GM23338 (cell line): Measurements from ENCODE around the gene KIAA0232. TPM values are rescaled to one million over a fixed set of nuclear protein-coding genes. Genes with fewer than 3 reads are reported as not detected.

Experiments used
- ATAC-seq: fragments of 200-7000 bp; cut with Tn5 transposase; 3 replicates; pipeline ENCODE4 v1.9.1; 2020
- DNase-seq: peaks from one replicate; pipeline ENCODE4 v3.0.0-alpha.2; 2015; ENCODE audit warnings: low spot score
- H2AFZ ChIP-seq: fragments of 200-600 bp; sonication (generic); 2 replicates; pipeline ENCODE4 v1.8.0; 2016; ENCODE audit warnings: antibody characterized with exemption, mild to moderate bottlenecking, moderate library complexity
- H3F3A ChIP-seq: fragments of 200-600 bp; sonication (generic); replicated peaks from 2 replicates; pipeline ENCODE4 v1.8.0; 2017; ENCODE audit warnings: antibody characterized with exemption, mixed run types, low read depth
- H3K27ac ChIP-seq: fragments of 200-600 bp; sonication (generic); 2 replicates; pipeline ENCODE4 v1.6.1; 2016; ENCODE audit warnings: low read depth
- H3K27me3 ChIP-seq: fragments of 200-600 bp; sonication (generic); 2 replicates; pipeline ENCODE4 v1.8.0; 2016; ENCODE audit warnings: mild to moderate bottlenecking, mixed run types, moderate library complexity; ENCODE audit not compliant: insufficient read depth
- H3K36me3 ChIP-seq: fragments of 200-600 bp; sonication (generic); 2 replicates; pipeline ENCODE4 v1.8.0; 2016; ENCODE audit warnings: mild to moderate bottlenecking; ENCODE audit not compliant: insufficient read depth
- H3K4me1 ChIP-seq: fragments of 200-600 bp; sonication (generic); 2 replicates; pipeline ENCODE4 v1.8.0; 2016; ENCODE audit warnings: mild to moderate bottlenecking, moderate library complexity; ENCODE audit not compliant: insufficient read depth
- H3K4me2 ChIP-seq: fragments of 200-600 bp; sonication (generic); 2 replicates; pipeline ENCODE4 v1.7.1; 2017; ENCODE audit warnings: mixed run types
- H3K4me3 ChIP-seq: fragments of 200-600 bp; sonication (generic); 2 replicates; pipeline ENCODE4 v1.6.1; 2016; ENCODE audit warnings: mixed run types
- H3K79me2 ChIP-seq: fragments of 200-600 bp; sonication (generic); replicated peaks from 2 replicates; pipeline ENCODE4 v1.8.0; 2017; ENCODE audit warnings: mild to moderate bottlenecking; ENCODE audit not compliant: insufficient read depth
- H3K9me2 ChIP-seq: fragments of 200-600 bp; sonication (generic); 2 replicates; pipeline ENCODE4 v1.8.0; 2017; ENCODE audit not compliant: insufficient read depth
- H4K20me1 ChIP-seq: fragments of 200-600 bp; sonication (generic); replicated peaks from 2 replicates; pipeline ENCODE4 v1.8.0; 2017; ENCODE audit warnings: mild to moderate bottlenecking; ENCODE audit not compliant: insufficient read depth
- H3K27ac Mint-ChIP-seq: 2 replicates; pipeline ENCODE4 v1.8.0; 2020; ENCODE audit warnings: inconsistent platforms, mild to moderate bottlenecking, moderate library complexity, mixed read lengths
- H3K27me3 Mint-ChIP-seq: 3 replicates; pipeline ENCODE4 v1.8.0; 2022; ENCODE audit warnings: low read depth, mild to moderate bottlenecking, moderate library complexity, mixed read lengths, inconsistent platforms; ENCODE audit not compliant: insufficient read depth, poor library complexity
- H3K36me3 Mint-ChIP-seq: 3 replicates; pipeline ENCODE4 v1.8.0; 2021; ENCODE audit warnings: low read depth, mild to moderate bottlenecking, inconsistent platforms, moderate library complexity, mixed read lengths
- H3K4me1 Mint-ChIP-seq: 3 replicates; pipeline ENCODE4 v1.8.0; 2020; ENCODE audit warnings: mild to moderate bottlenecking, inconsistent platforms, mixed read lengths
- H3K4me3 Mint-ChIP-seq: 3 replicates; pipeline ENCODE4 v1.8.0; 2021; ENCODE audit warnings: moderate library complexity, mild to moderate bottlenecking, inconsistent platforms, mixed read lengths
- H3K9me3 Mint-ChIP-seq: 3 replicates; pipeline ENCODE4 v1.8.0; 2020; ENCODE audit warnings: moderate library complexity, mild to moderate bottlenecking, inconsistent platforms, mixed read lengths
- CREB1 ChIP-seq: fragments of 250-450 bp; sonication (Bioruptor Pico); IDR thresholded peaks from 2 replicates; pipeline ENCODE4 v1.5.0; 2020; ENCODE audit warnings: low read depth, mild to moderate bottlenecking, moderate library complexity
- EZH2 ChIP-seq: fragments of 200-600 bp; sonication (generic); IDR thresholded peaks from one replicate; pipeline ENCODE4 v1.8.0; 2017; ENCODE audit warnings: antibody characterized with exemption, mild to moderate bottlenecking, low read depth; ENCODE audit not compliant: unreplicated experiment
- EZH2phosphoT487 ChIP-seq: fragments of 200-600 bp; sonication (generic); IDR thresholded peaks from one replicate; pipeline ENCODE4 v1.8.1; 2018; ENCODE audit warnings: antibody characterized with exemption; ENCODE audit not compliant: unreplicated experiment
- JUNB ChIP-seq: IDR thresholded peaks from one replicate; pipeline ENCODE4 v1.6.1; 2016; ENCODE audit warnings: antibody characterized with exemption; ENCODE audit not compliant: unreplicated experiment
- NANOG ChIP-seq: IDR thresholded peaks from 2 replicates; pipeline ENCODE4 v1.6.1; 2016; ENCODE audit warnings: antibody characterized with exemption, borderline replicate concordance
- POLR2AphosphoS5 ChIP-seq: IDR thresholded peaks from 2 replicates; pipeline ENCODE4 v1.6.1; 2016; ENCODE audit warnings: antibody characterized with exemption, low read depth
- STAT1 ChIP-seq: IDR thresholded peaks from one replicate; pipeline ENCODE4 v1.6.1; 2016; ENCODE audit warnings: antibody characterized with exemption; ENCODE audit not compliant: unreplicated experiment
- ZNF114 ChIP-seq: fragments of 250-450 bp; sonication (Bioruptor Pico); IDR thresholded peaks from 2 replicates; pipeline ENCODE4 v1.5.0; 2020; ENCODE audit warnings: mild to moderate bottlenecking, moderate library complexity
- ZNF331 ChIP-seq: fragments of 250-450 bp; sonication (Bioruptor Pico); IDR thresholded peaks from 2 replicates; pipeline ENCODE4 v1.5.0; 2020; ENCODE audit warnings: low read depth, mild to moderate bottlenecking, moderate library complexity
- polyA plus RNA-seq: library from polyadenylated mRNA; unstranded; fragments of >200 nt; fragmentation: Nextera tagmentation; extraction: Ambion mirVana; gene quantifications from 2 replicates; pipeline ENCODE4 v1.2.1, GENCODE V29; 2016
- total RNA-seq: library from RNA; depleted of rRNA; stranded (reverse); fragments of >200 nt; shearing (Covaris generic); gene quantifications from 2 replicates; pipeline ENCODE4 v1.2.3, GENCODE V29; 2014
- TF ChIP-seq, protein P1 (sequence below): fragments of 250-450 bp; sonication (Bioruptor Pico); IDR thresholded peaks from 2 replicates; pipeline ENCODE4 v1.5.0; 2020; ENCODE audit warnings: mild to moderate bottlenecking, moderate library complexity
- TF ChIP-seq, protein P2 (sequence below), 2 experiments: fragments of 200-600 bp in 1 of 2; sonication (generic) in 1 of 2; conservative IDR thresholded peaks; 2 replicates each; pipeline versions ENCODE4 v1.5.1 to v1.6.1; 2016 to 2017; ENCODE audit warnings: antibody characterized with exemption in 2 of 2, low read depth in 2 of 2, mild to moderate bottlenecking in 2 of 2, moderate library complexity in 1 of 2
- TF ChIP-seq, protein P3 (sequence below): IDR thresholded peaks from one replicate; pipeline ENCODE4 v1.6.1; 2018; ENCODE audit warnings: antibody characterized with exemption; ENCODE audit not compliant: unreplicated experiment
- TF ChIP-seq, protein P4 (sequence below): IDR thresholded peaks from 2 replicates; pipeline ENCODE4 v1.6.1; 2016; ENCODE audit warnings: antibody characterized with exemption

Gene KIAA0232
- total and polyA plus RNA-seq, 2 experiments from 2014 or later: 14.3 to 34.9 TPM

DNA sequence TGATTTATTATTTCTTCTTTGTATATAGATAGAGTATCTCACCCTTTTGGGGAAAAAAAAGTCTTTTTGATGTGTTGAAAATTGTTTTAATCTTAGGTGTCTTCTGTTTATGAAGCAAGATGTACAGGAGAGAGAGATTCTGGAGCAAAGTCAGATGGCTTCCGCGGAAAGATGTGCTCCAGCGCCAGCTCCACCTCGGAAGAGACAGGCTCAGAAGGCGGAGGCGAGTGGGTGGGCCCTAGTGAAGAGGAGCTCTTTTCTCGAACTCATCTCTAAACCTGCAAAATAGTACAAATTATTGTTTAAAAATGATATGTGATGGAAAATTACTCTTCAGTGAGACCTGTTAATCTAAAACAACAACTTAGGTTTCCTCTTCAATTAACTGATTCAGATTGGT, 98.2 kb downstream of the KIAA0232 start:
- Mint-ChIP-seq H3K27me3 (peaks cover 8% of the 10 kb centered on the region), H3K36me3 (peaks cover 56% of the 10 kb centered on the region), H3K27ac (no peak overlapping the region), H3K9me3 (no peaks in the 10 kb centered on the region), H3K4me1 (peaks cover 9% of the 10 kb centered on the region), H3K4me3 (no peak overlapping the region)
- no peak for ATAC-seq
- DNase-seq: no peak
- Histone ChIP-seq H4K20me1 (no peaks in the 10 kb centered on the region), H3K4me1 (peaks cover 6% of the 10 kb centered on the region), H3K9me2 (no peaks in the 10 kb centered on the region), H2AFZ (no peak overlapping the region), H3K4me2 (no peak overlapping the region), H3K36me3 (peaks cover 7% of the 10 kb centered on the region; the same call in 1 of the 2 replicates), H3K79me2 (no peaks in the 10 kb centered on the region), H3K4me3 (no peak overlapping the region), H3F3A (no peaks in the 10 kb centered on the region), H3K27me3 (no peaks in the 10 kb centered on the region), H3K27ac (no peak overlapping the region)
- no peak for TF ChIP-seq NANOG
- no peak for TF ChIP-seq POLR2AphosphoS5
- TF ChIP-seq, protein P1, sequence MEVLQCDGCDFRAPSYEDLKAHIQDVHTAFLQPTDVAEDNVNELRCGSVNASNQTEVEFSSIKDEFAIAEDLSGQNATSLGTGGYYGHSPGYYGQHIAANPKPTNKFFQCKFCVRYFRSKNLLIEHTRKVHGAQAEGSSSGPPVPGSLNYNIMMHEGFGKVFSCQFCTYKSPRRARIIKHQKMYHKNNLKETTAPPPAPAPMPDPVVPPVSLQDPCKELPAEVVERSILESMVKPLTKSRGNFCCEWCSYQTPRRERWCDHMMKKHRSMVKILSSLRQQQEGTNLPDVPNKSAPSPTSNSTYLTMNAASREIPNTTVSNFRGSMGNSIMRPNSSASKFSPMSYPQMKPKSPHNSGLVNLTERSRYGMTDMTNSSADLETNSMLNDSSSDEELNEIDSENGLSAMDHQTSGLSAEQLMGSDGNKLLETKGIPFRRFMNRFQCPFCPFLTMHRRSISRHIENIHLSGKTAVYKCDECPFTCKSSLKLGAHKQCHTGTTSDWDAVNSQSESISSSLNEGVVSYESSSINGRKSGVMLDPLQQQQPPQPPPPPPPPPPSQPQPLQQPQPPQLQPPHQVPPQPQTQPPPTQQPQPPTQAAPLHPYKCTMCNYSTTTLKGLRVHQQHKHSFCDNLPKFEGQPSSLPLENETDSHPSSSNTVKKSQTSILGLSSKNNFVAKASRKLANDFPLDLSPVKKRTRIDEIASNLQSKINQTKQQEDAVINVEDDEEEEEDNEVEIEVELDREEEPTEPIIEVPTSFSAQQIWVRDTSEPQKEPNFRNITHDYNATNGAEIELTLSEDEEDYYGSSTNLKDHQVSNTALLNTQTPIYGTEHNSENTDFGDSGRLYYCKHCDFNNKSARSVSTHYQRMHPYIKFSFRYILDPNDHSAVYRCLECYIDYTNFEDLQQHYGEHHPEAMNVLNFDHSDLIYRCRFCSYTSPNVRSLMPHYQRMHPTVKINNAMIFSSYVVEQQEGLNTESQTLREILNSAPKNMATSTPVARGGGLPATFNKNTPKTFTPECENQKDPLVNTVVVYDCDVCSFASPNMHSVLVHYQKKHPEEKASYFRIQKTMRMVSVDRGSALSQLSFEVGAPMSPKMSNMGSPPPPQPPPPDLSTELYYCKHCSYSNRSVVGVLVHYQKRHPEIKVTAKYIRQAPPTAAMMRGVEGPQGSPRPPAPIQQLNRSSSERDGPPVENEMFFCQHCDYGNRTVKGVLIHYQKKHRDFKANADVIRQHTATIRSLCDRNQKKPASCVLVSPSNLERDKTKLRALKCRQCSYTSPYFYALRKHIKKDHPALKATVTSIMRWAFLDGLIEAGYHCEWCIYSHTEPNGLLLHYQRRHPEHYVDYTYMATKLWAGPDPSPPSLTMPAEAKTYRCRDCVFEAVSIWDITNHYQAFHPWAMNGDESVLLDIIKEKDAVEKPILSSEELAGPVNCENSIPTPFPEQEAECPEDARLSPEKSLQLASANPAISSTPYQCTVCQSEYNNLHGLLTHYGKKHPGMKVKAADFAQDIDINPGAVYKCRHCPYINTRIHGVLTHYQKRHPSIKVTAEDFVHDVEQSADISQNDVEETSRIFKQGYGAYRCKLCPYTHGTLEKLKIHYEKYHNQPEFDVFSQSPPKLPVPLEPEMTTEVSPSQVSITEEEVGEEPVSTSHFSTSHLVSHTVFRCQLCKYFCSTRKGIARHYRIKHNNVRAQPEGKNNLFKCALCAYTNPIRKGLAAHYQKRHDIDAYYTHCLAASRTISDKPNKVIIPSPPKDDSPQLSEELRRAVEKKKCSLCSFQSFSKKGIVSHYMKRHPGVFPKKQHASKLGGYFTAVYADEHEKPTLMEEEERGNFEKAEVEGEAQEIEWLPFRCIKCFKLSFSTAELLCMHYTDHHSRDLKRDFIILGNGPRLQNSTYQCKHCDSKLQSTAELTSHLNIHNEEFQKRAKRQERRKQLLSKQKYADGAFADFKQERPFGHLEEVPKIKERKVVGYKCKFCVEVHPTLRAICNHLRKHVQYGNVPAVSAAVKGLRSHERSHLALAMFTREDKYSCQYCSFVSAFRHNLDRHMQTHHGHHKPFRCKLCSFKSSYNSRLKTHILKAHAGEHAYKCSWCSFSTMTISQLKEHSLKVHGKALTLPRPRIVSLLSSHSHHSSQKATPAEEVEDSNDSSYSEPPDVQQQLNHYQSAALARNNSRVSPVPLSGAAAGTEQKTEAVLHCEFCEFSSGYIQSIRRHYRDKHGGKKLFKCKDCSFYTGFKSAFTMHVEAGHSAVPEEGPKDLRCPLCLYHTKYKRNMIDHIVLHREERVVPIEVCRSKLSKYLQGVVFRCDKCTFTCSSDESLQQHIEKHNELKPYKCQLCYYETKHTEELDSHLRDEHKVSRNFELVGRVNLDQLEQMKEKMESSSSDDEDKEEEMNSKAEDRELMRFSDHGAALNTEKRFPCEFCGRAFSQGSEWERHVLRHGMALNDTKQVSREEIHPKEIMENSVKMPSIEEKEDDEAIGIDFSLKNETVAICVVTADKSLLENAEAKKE (CRISPR knock-in tag): no peak
- no peak for TF ChIP-seq ZNF331
- no peak for TF ChIP-seq EZH2
- TF ChIP-seq, protein P2, sequence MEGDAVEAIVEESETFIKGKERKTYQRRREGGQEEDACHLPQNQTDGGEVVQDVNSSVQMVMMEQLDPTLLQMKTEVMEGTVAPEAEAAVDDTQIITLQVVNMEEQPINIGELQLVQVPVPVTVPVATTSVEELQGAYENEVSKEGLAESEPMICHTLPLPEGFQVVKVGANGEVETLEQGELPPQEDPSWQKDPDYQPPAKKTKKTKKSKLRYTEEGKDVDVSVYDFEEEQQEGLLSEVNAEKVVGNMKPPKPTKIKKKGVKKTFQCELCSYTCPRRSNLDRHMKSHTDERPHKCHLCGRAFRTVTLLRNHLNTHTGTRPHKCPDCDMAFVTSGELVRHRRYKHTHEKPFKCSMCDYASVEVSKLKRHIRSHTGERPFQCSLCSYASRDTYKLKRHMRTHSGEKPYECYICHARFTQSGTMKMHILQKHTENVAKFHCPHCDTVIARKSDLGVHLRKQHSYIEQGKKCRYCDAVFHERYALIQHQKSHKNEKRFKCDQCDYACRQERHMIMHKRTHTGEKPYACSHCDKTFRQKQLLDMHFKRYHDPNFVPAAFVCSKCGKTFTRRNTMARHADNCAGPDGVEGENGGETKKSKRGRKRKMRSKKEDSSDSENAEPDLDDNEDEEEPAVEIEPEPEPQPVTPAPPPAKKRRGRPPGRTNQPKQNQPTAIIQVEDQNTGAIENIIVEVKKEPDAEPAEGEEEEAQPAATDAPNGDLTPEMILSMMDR (conservative IDR thresholded peaks at IDR 0.05; ENCODE audit: low read depth in 2 of 2): no peak
- TF ChIP-seq, protein P3, sequence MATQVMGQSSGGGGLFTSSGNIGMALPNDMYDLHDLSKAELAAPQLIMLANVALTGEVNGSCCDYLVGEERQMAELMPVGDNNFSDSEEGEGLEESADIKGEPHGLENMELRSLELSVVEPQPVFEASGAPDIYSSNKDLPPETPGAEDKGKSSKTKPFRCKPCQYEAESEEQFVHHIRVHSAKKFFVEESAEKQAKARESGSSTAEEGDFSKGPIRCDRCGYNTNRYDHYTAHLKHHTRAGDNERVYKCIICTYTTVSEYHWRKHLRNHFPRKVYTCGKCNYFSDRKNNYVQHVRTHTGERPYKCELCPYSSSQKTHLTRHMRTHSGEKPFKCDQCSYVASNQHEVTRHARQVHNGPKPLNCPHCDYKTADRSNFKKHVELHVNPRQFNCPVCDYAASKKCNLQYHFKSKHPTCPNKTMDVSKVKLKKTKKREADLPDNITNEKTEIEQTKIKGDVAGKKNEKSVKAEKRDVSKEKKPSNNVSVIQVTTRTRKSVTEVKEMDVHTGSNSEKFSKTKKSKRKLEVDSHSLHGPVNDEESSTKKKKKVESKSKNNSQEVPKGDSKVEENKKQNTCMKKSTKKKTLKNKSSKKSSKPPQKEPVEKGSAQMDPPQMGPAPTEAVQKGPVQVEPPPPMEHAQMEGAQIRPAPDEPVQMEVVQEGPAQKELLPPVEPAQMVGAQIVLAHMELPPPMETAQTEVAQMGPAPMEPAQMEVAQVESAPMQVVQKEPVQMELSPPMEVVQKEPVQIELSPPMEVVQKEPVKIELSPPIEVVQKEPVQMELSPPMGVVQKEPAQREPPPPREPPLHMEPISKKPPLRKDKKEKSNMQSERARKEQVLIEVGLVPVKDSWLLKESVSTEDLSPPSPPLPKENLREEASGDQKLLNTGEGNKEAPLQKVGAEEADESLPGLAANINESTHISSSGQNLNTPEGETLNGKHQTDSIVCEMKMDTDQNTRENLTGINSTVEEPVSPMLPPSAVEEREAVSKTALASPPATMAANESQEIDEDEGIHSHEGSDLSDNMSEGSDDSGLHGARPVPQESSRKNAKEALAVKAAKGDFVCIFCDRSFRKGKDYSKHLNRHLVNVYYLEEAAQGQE: no peak
- no peak for TF ChIP-seq CREB1 (CRISPR knock-in tag)
- no peak for TF ChIP-seq STAT1
- TF ChIP-seq, protein P4, sequence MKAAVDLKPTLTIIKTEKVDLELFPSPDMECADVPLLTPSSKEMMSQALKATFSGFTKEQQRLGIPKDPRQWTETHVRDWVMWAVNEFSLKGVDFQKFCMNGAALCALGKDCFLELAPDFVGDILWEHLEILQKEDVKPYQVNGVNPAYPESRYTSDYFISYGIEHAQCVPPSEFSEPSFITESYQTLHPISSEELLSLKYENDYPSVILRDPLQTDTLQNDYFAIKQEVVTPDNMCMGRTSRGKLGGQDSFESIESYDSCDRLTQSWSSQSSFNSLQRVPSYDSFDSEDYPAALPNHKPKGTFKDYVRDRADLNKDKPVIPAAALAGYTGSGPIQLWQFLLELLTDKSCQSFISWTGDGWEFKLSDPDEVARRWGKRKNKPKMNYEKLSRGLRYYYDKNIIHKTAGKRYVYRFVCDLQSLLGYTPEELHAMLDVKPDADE: no peak
- no peak for TF ChIP-seq JUNB
- TF ChIP-seq EZH2phosphoT487: no peak
- no peak for TF ChIP-seq ZNF114 (CRISPR knock-in tag)
